ENCODE measurements around the gene EPG5.

DNA sequence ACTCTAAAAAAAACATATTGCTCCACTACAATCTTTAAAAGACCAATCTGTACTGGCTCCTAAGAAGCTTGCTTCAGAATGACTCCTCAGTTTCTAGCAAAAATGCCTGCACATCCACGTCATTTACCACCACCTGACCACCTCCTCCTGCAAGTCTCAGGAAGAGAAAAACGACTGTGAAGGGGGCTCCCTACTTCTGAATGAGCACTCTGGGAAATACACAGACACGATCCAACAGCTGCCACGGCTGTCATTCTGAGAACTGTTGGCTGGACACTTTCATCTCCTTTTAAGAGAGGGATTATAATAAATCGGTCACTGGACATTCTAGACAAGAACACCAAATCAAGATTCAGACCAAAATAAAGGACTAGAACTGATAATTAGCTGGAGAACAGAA is 21.5 kb downstream of the EPG5 start:
- no peak for TF ChIP-seq TOX (CRISPR knock-in tag; IDR thresholded peaks at IDR 0.05; ENCODE audit: borderline replicate concordance)
- no peak for TF ChIP-seq TSHZ2 (CRISPR knock-in tag; IDR thresholded peaks at IDR 0.05)
- TF ChIP-seq ZC3H10 (CRISPR knock-in tag; IDR thresholded peaks at IDR 0.05) = no peak
- TF ChIP-seq CREB5 (CRISPR knock-in tag; IDR thresholded peaks at IDR 0.05; ENCODE audit: low read depth) = no peak
- TF ChIP-seq, protein P1, sequence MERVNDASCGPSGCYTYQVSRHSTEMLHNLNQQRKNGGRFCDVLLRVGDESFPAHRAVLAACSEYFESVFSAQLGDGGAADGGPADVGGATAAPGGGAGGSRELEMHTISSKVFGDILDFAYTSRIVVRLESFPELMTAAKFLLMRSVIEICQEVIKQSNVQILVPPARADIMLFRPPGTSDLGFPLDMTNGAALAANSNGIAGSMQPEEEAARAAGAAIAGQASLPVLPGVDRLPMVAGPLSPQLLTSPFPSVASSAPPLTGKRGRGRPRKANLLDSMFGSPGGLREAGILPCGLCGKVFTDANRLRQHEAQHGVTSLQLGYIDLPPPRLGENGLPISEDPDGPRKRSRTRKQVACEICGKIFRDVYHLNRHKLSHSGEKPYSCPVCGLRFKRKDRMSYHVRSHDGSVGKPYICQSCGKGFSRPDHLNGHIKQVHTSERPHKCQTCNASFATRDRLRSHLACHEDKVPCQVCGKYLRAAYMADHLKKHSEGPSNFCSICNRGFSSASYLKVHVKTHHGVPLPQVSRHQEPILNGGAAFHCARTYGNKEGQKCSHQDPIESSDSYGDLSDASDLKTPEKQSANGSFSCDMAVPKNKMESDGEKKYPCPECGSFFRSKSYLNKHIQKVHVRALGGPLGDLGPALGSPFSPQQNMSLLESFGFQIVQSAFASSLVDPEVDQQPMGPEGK (CRISPR knock-in tag; IDR thresholded peaks at IDR 0.05; ENCODE audit: borderline replicate concordance) = no peak

All from SK-N-SH treated with all-trans-retinoic acid at 6 μM for 48 hours (cell line).